A549 (cell line): ENCODE data around the gene ACVRL1. TPM values are rescaled to one million over a fixed set of nuclear protein-coding genes. Genes with fewer than 3 reads are reported as not detected.

Source experiments
- ATAC-seq, 2 experiments: fragments of 200-7000 bp in 1 of 2; fragments of >200 bp in 1 of 2; cut with Nextera tagmentation in 1 of 2; cut with Tn5 transposase in 1 of 2; 3 replicates each; pipeline versions ENCODE4 v1.8.0 to v1.9.1; 2018 to 2020; ENCODE audit warnings: mild to moderate bottlenecking in 1 of 2, moderate library complexity in 1 of 2
- CTCF ChIA-PET: fragments of 300-600 bp; sonication (Branson Sonifier 250); formaldehyde crosslinking; extraction: SDS; loops from one replicate; lab custom pipeline; 2021; ENCODE audit warnings: antibody characterized with exemption, inconsistent platforms; lab: Yijun Ruan, JAX
- POLR2A ChIA-PET: fragments of 350-600 bp; formaldehyde crosslinking; extraction: SDS; loops from one replicate; lab custom pipeline; 2021; ENCODE audit warnings: antibody characterized with exemption, inconsistent platforms; lab: Yijun Ruan, JAX
- DNase-seq, 2 experiments: peaks; one replicate each; pipeline versions ENCODE4 v3.0.0 to v3.0.0-alpha.2; 2011 to 2016; ENCODE audit warnings: low read depth in 1 of 2, low spot score in 1 of 2
- FAIRE-seq: peaks from 2 replicates; lab custom pipeline; 2011; peaks lifted over from hg19 to GRCh38; lab: Jason Lieb, UNC
- H3K27ac ChIP-seq, 2 experiments: fragments of >200 bp; sonication (Bioruptor Twin); formaldehyde crosslinking; 3 replicates each; pipeline ENCODE4 v1.5.1; 2016 to 2017
- H3K4me1 ChIP-seq: fragments of >200 bp; sonication (Bioruptor Twin); formaldehyde crosslinking; 3 replicates; pipeline ENCODE4 v1.6.1; 2016
- H3K4me2 ChIP-seq: fragments of >200 bp; sonication (Bioruptor Twin); formaldehyde crosslinking; 3 replicates; pipeline ENCODE4 v1.6.1; 2016
- H3K4me3 ChIP-seq: fragments of >200 bp; sonication (Bioruptor Twin); formaldehyde crosslinking; 3 replicates; pipeline ENCODE4 v1.5.1; 2016
- H3K9me3 ChIP-seq: fragments of >200 bp; sonication (Bioruptor Twin); formaldehyde crosslinking; 3 replicates; pipeline ENCODE4 v1.6.1; 2016
- BCL3 ChIP-seq: fragments of >200 bp; sonication (Bioruptor Twin); formaldehyde crosslinking; IDR thresholded peaks from 3 replicates; pipeline ENCODE4 v1.6.1; 2016
- CBX2 ChIP-seq: fragments of 200-600 bp; sonication (generic); IDR thresholded peaks from 2 replicates; pipeline ENCODE4 v1.6.1; 2016; ENCODE audit warnings: low read depth, mild to moderate bottlenecking, borderline replicate concordance
- CBX8 ChIP-seq: fragments of 200-600 bp; sonication (generic); IDR thresholded peaks from 2 replicates; pipeline ENCODE4 v1.6.1; 2016
- ESRRA ChIP-seq: fragments of 150-350 bp; IDR thresholded peaks from 2 replicates; pipeline ENCODE4 v1.6.1; 2014; ENCODE audit warnings: mild to moderate bottlenecking, low read length, borderline replicate concordance
- FOSB ChIP-seq: fragments of 250-450 bp; sonication (Bioruptor Pico); IDR thresholded peaks from 2 replicates; pipeline ENCODE4 v1.5.0; 2020; ENCODE audit warnings: mild to moderate bottlenecking, moderate library complexity
- FOSL2 ChIP-seq, 2 experiments: fragments of 450-650 bp in 1 of 2; fragments of >200 bp in 1 of 2; sonication (Bioruptor Twin) in 1 of 2; formaldehyde crosslinking; IDR thresholded peaks; 2 replicates each; pipeline versions ENCODE4 v1.5.0 to v1.6.1; 2016 to 2020; ENCODE audit warnings: mild to moderate bottlenecking in 1 of 2, moderate library complexity in 1 of 2
- HES2 ChIP-seq: fragments of >200 bp; sonication (Bioruptor Twin); formaldehyde crosslinking; IDR thresholded peaks from 2 replicates; pipeline ENCODE4 v1.6.1; 2016
- HEYL ChIP-seq: fragments of 250-450 bp; sonication (Bioruptor Pico); IDR thresholded peaks from 2 replicates; pipeline ENCODE4 v1.8.0; 2021; ENCODE audit warnings: mild to moderate bottlenecking, moderate library complexity
- HMGXB4 ChIP-seq: fragments of 250-450 bp; sonication (Bioruptor Pico); IDR thresholded peaks from 2 replicates; pipeline ENCODE4 v1.5.0; 2021; ENCODE audit warnings: mild to moderate bottlenecking, moderate library complexity, borderline replicate concordance
- HOXA7 ChIP-seq: fragments of 250-450 bp; sonication (Bioruptor Pico); IDR thresholded peaks from 2 replicates; pipeline ENCODE4 v1.5.0; 2020; ENCODE audit warnings: mild to moderate bottlenecking, moderate library complexity
- HOXB13 ChIP-seq: fragments of 250-450 bp; sonication (Bioruptor Pico); IDR thresholded peaks from 2 replicates; pipeline ENCODE4 v1.5.0; 2020; ENCODE audit warnings: low read depth, mild to moderate bottlenecking, moderate library complexity
- JUNB ChIP-seq: fragments of >200 bp; sonication (Bioruptor Twin); formaldehyde crosslinking; IDR thresholded peaks from 2 replicates; pipeline ENCODE4 v1.6.1; 2016
- MAFK ChIP-seq: fragments of 450-650 bp; IDR thresholded peaks from 2 replicates; pipeline ENCODE4 v1.6.1; 2014; ENCODE audit not compliant: partially characterized antibody
- NPAS2 ChIP-seq: fragments of 250-450 bp; sonication (Bioruptor Pico); IDR thresholded peaks from 2 replicates; pipeline ENCODE4 v1.8.0; 2022; ENCODE audit warnings: mild to moderate bottlenecking, moderate library complexity, borderline replicate concordance
- REST ChIP-seq: fragments of 200-600 bp; sonication (generic); IDR thresholded peaks from 2 replicates; pipeline ENCODE4 v1.6.1; 2016; ENCODE audit warnings: antibody characterized with exemption, mild to moderate bottlenecking, moderate library complexity
- WGBS: methylation state at CpG from one replicate; pipeline ENCODE4 v1.1.6; 2017; ENCODE audit errors: missing lambda C conversion rate; 5-methylcytosine and 5-hydroxymethylcytosine counted together
- polyA plus RNA-seq, 4 experiments: library from polyadenylated mRNA; depleted of rRNA in 3 of 4; stranded (reverse); fragments of >200 nt; fragmentation: RNase III in 1 of 4; extraction: RNeasy Plus Mini Kit Qiagen cat#74134 plus additional on column Dnase treatment in 1 of 4; gene quantifications; 2 replicates in 3 of 4; 3 replicates in 1 of 4; pipeline ENCODE4 v1.2.3, GENCODE V29; 2011 to 2017

Gene ACVRL1
- polyA plus RNA-seq, 2 of the 4 experiments (the other 2 are of a cell fraction) = 0.03 TPM; not detected in 1

- ATAC-seq (no peak), FAIRE-seq (no peak), DNase-seq (no peak)
- ChIA-PET CTCF (interaction anchor here (1.0 to 2.1 kb wide), 5 partner anchors 10 to 123 kb away, joined by 3 to 5 read pairs (median 3); no protein-coding TSS in a partner anchor), POLR2A (no interaction called here)
- WGBS = 72% methylated on average over 4 of the region's 4 CpGs
- Histone ChIP-seq H3K27ac (no peak overlapping the region), H3K9me3 (no peaks in the 10 kb centered on the region), H3K4me2 (no peak overlapping the region), H3K4me1 (no peaks in the 10 kb centered on the region), H3K4me3 (no peak overlapping the region)
- TF ChIP-seq HMGXB4 (CRISPR knock-in tag) (no peak), MAFK (no peak)
These were observed 36.8 kb upstream of the ACVRL1 start for GRCh38 chr12:51870504-51870903.

- CTCF ChIA-PET = interaction anchor here (2.1 kb wide), 1 partner anchor 122 kb away, joined by 5 read pairs; no protein-coding TSS in a partner anchor
- H3K4me1 ChIP-seq = no peaks in the 10 kb centered on the region
- H3K9me3 ChIP-seq = no peaks in the 10 kb centered on the region
- no peak overlapping the region for H3K4me2 ChIP-seq
- no peak overlapping the region for H3K4me3 ChIP-seq
- WGBS = 51% methylated on average over 6 of the region's 6 CpGs
- no peak for TF ChIP-seq CBX2
- no peak for TF ChIP-seq FOSL2 (IDR thresholded peaks at IDR 0.05)
- TF ChIP-seq FOSL2 (CRISPR knock-in tag; IDR thresholded peaks at IDR 0.05) = no peak
- TF ChIP-seq BCL3 = no peak
- TF ChIP-seq FOSB (CRISPR knock-in tag) = no peak
- no peak for TF ChIP-seq HOXB13 (CRISPR knock-in tag)
- no peak for TF ChIP-seq CBX8
- TF ChIP-seq HMGXB4 (CRISPR knock-in tag) = no peak
- TF ChIP-seq JUNB = no peak
- no peak for TF ChIP-seq HOXA7 (CRISPR knock-in tag)
- no peak for TF ChIP-seq ESRRA
- TF ChIP-seq NPAS2 = no peak
- TF ChIP-seq REST = no peak
- TF ChIP-seq HEYL (CRISPR knock-in tag) = no peak
- no peak for TF ChIP-seq HES2
- DNase-seq (no peak), ATAC-seq (0 out of 6 replicates have a peak, but pooled peaks of 1 of the 2 experiments have one; percentile 13), FAIRE-seq (no peak)
- no peak overlapping the region for H3K27ac ChIP-seq
- POLR2A ChIA-PET = no interaction called here
These were observed 36.2 kb upstream of the ACVRL1 start for GRCh38 chr12:51871126-51871525.
